B cell (primary cell): ENCODE data around the gene USP12. TPM values are rescaled to one million over a fixed set of nuclear protein-coding genes. Genes with fewer than 3 reads are reported as not detected.

ENCODE experiments used
- ATAC-seq: fragments of 200-7000 bp; cut with Tn5 transposase; one replicate; pipeline ENCODE4 v1.10.0; 2021; ENCODE audit warnings: low read depth, mild to moderate bottlenecking, moderate number of reproducible peaks, moderate library complexity
- CTCF ChIA-PET: fragments of 350-600 bp; sonication (Branson Sonifier 250); formaldehyde crosslinking; loops from one replicate; lab custom pipeline; 2021; ENCODE audit warnings: antibody characterized with exemption, inconsistent platforms; lab: Charles Lee
- POLR2A ChIA-PET: fragments of 350-600 bp; sonication (Branson Sonifier 250); formaldehyde crosslinking; loops from one replicate; lab custom pipeline; 2021; ENCODE audit warnings: antibody characterized with exemption; lab: Charles Lee
- DNase-seq: peaks from one replicate; pipeline ENCODE4 v3.0.0; 2013
- H2AFZ ChIP-seq: 2 replicates; pipeline ENCODE4 v1.6.1; 2012; ENCODE audit warnings: mild to moderate bottlenecking, low read depth, low read length; ENCODE audit not compliant: insufficient read depth, poor library complexity, severe bottlenecking
- H3K27ac ChIP-seq, 2 donors: 1 replicate in 1 of 2; 2 replicates in 1 of 2; pipeline ENCODE4 v1.5.1; 2012 to 2013; ENCODE audit warnings: low read length in 2 of 2, mild to moderate bottlenecking in 2 of 2, moderate library complexity in 1 of 2
- H3K27me3 ChIP-seq, 4 experiments: fragments of 200-600 bp in 1 of 4; sonication (generic) in 1 of 4; replicated peaks in 1 of 4; 1 replicate in 2 of 4; 2 replicates in 2 of 4; pipeline versions ENCODE4 v1.6.1 to v1.7.0; 2013 to 2016; ENCODE audit warnings: low read length in 3 of 4, mild to moderate bottlenecking in 2 of 4, mixed read lengths in 1 of 4, moderate library complexity in 1 of 4; ENCODE audit not compliant: insufficient read depth in 4 of 4, control insufficient read depth in 3 of 4; ENCODE audit errors: control extremely low read depth in 1 of 4
- H3K36me3 ChIP-seq, 2 experiments: replicated peaks in 1 of 2; 1 replicate in 1 of 2; 2 replicates in 1 of 2; pipeline versions ENCODE4 v1.6.1 to v1.7.1; 2013; ENCODE audit warnings: low read length in 1 of 2; ENCODE audit not compliant: insufficient read depth in 2 of 2, control insufficient read depth in 1 of 2; ENCODE audit errors: control extremely low read depth in 1 of 2, extremely low read depth in 1 of 2
- H3K4me1 ChIP-seq, 2 donors: fragments of 200-600 bp in 1 of 2; sonication (generic) in 1 of 2; 1 replicate in 1 of 2; 2 replicates in 1 of 2; pipeline versions ENCODE4 v1.5.1 to v1.6.1; 2013 to 2017; ENCODE audit warnings: low read length in 2 of 2; ENCODE audit not compliant: control insufficient read depth in 2 of 2, insufficient read depth in 2 of 2
- H3K4me2 ChIP-seq: replicated peaks from 2 replicates; pipeline ENCODE3; 2012; ENCODE audit warnings: mild to moderate bottlenecking, low read depth, low read length; ENCODE audit not compliant: poor library complexity, severe bottlenecking
- H3K4me3 ChIP-seq, 5 experiments: fragments of 200-600 bp in 1 of 5; sonication (generic) in 1 of 5; 1 replicate in 3 of 5; 2 replicates in 2 of 5; pipeline versions ENCODE4 v1.5.1 to v1.7.0; 2011 to 2016; ENCODE audit warnings: low read length in 4 of 5, mild to moderate bottlenecking in 4 of 5, low read depth in 2 of 5, control low read depth in 1 of 5, moderate library complexity in 1 of 5; ENCODE audit not compliant: insufficient read depth in 1 of 5; ENCODE audit errors: control extremely low read depth in 1 of 5, extremely low read depth in 1 of 5
- H3K79me2 ChIP-seq: fragments of 200-600 bp; sonication (generic); one replicate; pipeline ENCODE4 v1.6.0; 2016; ENCODE audit warnings: low read length; ENCODE audit not compliant: control insufficient read depth, insufficient read depth
- H3K9ac ChIP-seq: fragments of 200-600 bp; sonication (generic); 2 replicates; pipeline ENCODE4 v1.6.1; 2017; ENCODE audit warnings: mild to moderate bottlenecking, low read length, moderate library complexity
- H3K9me3 ChIP-seq, 3 donors: one replicate each; pipeline versions ENCODE4 v1.6.1 to v1.7.1; 2013; ENCODE audit warnings: low read length in 2 of 3; ENCODE audit not compliant: control insufficient read depth in 2 of 3, insufficient read depth in 1 of 3; ENCODE audit errors: control extremely low read depth in 1 of 3
- H4K20me1 ChIP-seq: 2 replicates; pipeline ENCODE4 v1.6.0; 2012; ENCODE audit warnings: mild to moderate bottlenecking, low read length; ENCODE audit not compliant: insufficient read depth, control insufficient read depth, poor library complexity, severe bottlenecking
- H3K27ac Mint-ChIP-seq: one replicate; pipeline ENCODE4 v1.8.0; 2021; ENCODE audit warnings: mixed read lengths
- H3K27me3 Mint-ChIP-seq: one replicate; pipeline ENCODE4 v1.8.0; 2021; ENCODE audit warnings: mixed read lengths
- H3K4me1 Mint-ChIP-seq: one replicate; pipeline ENCODE4 v1.8.0; 2021; ENCODE audit warnings: mixed read lengths
- H3K4me3 Mint-ChIP-seq: one replicate; pipeline ENCODE4 v1.8.0; 2021; ENCODE audit warnings: mixed read lengths
- H3K9me3 Mint-ChIP-seq: one replicate; pipeline ENCODE4 v1.8.0; 2022; ENCODE audit warnings: mixed read lengths; ENCODE audit not compliant: insufficient read depth
- EZH2 ChIP-seq: IDR thresholded peaks from 2 replicates; pipeline ENCODE4 v1.6.1; 2012; ENCODE audit warnings: borderline replicate concordance, low read depth, mild to moderate bottlenecking, moderate library complexity, low read length; ENCODE audit not compliant: insufficient read depth, poor library complexity, severe bottlenecking
- WGBS: methylation state at CpG from one replicate; pipeline ENCODE4 v1.1.5; 2013; ENCODE audit warnings: missing lambda C conversion rate; ENCODE audit not compliant: insufficient coverage; 5-methylcytosine and 5-hydroxymethylcytosine counted together
- intact Hi-C: fragments of 100-400 bp; cut with micrococcal nuclease; formaldehyde crosslinking; loops from one replicate; pipeline ENCODE4 v1.10.0; 2022
- polyA plus RNA-seq: library from polyadenylated mRNA; depleted of rRNA; stranded (reverse); fragments of >200 nt; gene quantifications from 2 replicates; pipeline ENCODE4 v1.2.3, GENCODE V29; 2012
- total RNA-seq, 2 donors: library from RNA; stranded (reverse); fragments of 120-200 nt in 1 of 2; gene quantifications; 1 replicate in 1 of 2; 2 replicates in 1 of 2; pipeline versions ENCODE4 v1.2.3 to v1.2.4, GENCODE V29; 2013 to 2022
- TF ChIP-seq, protein P1 (sequence below): fragments of 200-600 bp; IDR thresholded peaks from one replicate; pipeline ENCODE4 v1.8.0; 2022; ENCODE audit warnings: antibody characterized with exemption, mild to moderate bottlenecking

Gene USP12
- total and polyA plus RNA-seq, 2 donors (not counting 1 experiment from before 2014, with no cell fraction given): 21.7 to 46.3 TPM

- TF ChIP-seq, protein P1, sequence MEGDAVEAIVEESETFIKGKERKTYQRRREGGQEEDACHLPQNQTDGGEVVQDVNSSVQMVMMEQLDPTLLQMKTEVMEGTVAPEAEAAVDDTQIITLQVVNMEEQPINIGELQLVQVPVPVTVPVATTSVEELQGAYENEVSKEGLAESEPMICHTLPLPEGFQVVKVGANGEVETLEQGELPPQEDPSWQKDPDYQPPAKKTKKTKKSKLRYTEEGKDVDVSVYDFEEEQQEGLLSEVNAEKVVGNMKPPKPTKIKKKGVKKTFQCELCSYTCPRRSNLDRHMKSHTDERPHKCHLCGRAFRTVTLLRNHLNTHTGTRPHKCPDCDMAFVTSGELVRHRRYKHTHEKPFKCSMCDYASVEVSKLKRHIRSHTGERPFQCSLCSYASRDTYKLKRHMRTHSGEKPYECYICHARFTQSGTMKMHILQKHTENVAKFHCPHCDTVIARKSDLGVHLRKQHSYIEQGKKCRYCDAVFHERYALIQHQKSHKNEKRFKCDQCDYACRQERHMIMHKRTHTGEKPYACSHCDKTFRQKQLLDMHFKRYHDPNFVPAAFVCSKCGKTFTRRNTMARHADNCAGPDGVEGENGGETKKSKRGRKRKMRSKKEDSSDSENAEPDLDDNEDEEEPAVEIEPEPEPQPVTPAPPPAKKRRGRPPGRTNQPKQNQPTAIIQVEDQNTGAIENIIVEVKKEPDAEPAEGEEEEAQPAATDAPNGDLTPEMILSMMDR: no peak
- no peak for TF ChIP-seq EZH2
- Mint-ChIP-seq H3K27ac (no peak overlapping the region), H3K9me3 (no peaks in the 10 kb centered on the region), H3K4me1 (no peaks in the 10 kb centered on the region), H3K27me3 (no peaks in the 10 kb centered on the region), H3K4me3 (no peak overlapping the region)
- 97% methylated on average over 4 of the region's 6 CpGs for WGBS
- no peak for ATAC-seq
- H4K20me1 ChIP-seq: peaks cover 5% of the 10 kb centered on the region
- H3K9ac ChIP-seq: no peak overlapping the region
- no peak for DNase-seq
- intact Hi-C loops: no loop called here
- POLR2A ChIA-PET: no interaction called here
- no peaks in the 10 kb centered on the region for H3K79me2 ChIP-seq
- no peaks in the 10 kb centered on the region for H3K4me1 ChIP-seq
- no peaks in the 10 kb centered on the region for H3K27me3 ChIP-seq
- H3K4me2 ChIP-seq: no peak overlapping the region
- no peak overlapping the region for H3K27ac ChIP-seq
- no peaks in the 10 kb centered on the region for H3K9me3 ChIP-seq
- no peak overlapping the region for H3K4me3 ChIP-seq
- no peak overlapping the region for H2AFZ ChIP-seq
- CTCF ChIA-PET: interaction anchor here (0.6 to 1.2 kb wide), 2 partner anchors 184 to 275 kb away, joined by 3 read pairs; partner anchors contain the start of gene RASL11A
- H3K36me3 ChIP-seq: peaks cover 13 to 32% of the 10 kb centered on the region in 2 experiments
Measured at GRCh38 chr13:27086599-27087265, 84.9 kb downstream of the USP12 start.

GRCh38 chr13:27083183-27083582, 88.4 kb downstream of the USP12 start:
- Histone ChIP-seq H2AFZ (no peak overlapping the region), H3K4me1 (no peaks in the 10 kb centered on the region), H3K79me2 (no peaks in the 10 kb centered on the region), H3K27ac (no peak overlapping the region), H3K4me3 (no peak overlapping the region), H3K9ac (no peak overlapping the region), H3K9me3 (no peaks in the 10 kb centered on the region), H3K4me2 (no peak overlapping the region), H3K36me3 (peaks cover 17 to 23% of the 10 kb centered on the region in 2 experiments), H4K20me1 (no peaks in the 10 kb centered on the region), H3K27me3 (no peaks in the 10 kb centered on the region)
- ChIA-PET CTCF (no interaction called here), POLR2A (no interaction called here)
- TF ChIP-seq, protein P1: no peak
- no peak for TF ChIP-seq EZH2
- intact Hi-C loops: no loop called here
- H3K9me3 Mint-ChIP-seq: no peaks in the 10 kb centered on the region
- H3K27me3 Mint-ChIP-seq: no peaks in the 10 kb centered on the region
- no peak overlapping the region for H3K4me3 Mint-ChIP-seq
- no peak overlapping the region for H3K27ac Mint-ChIP-seq
- DNase-seq: no peak
- WGBS: 88% methylated on average over 1 of the region's 4 CpGs
- peaks cover 1% of the 10 kb centered on the region for H3K4me1 Mint-ChIP-seq
- ATAC-seq: no peak
